Right ventricle myocardium inferior (tissue), 1 donor: ENCODE measurements around the gene ESR1. TPM values are rescaled to one million over a fixed set of nuclear protein-coding genes. Genes with fewer than 3 reads are reported as not detected.
"Not testable (repeated sequence)": the region's sequence is repeated elsewhere in the genome, so short reads cannot be mapped to it uniquely, and the experiment has no call there.

Experiments used
- ATAC-seq: fragments of 200-7000 bp; cut with Tn5 transposase; one replicate; pipeline ENCODE4 v1.9.1; 2020; ENCODE audit warnings: mild to moderate bottlenecking, moderate library complexity
- DNase-seq: peaks from one replicate; pipeline ENCODE4 v3.0.0; 2021; ENCODE audit errors: missing footprints
- intact Hi-C: fragments of 100-400 bp; cut with DNase I; formaldehyde crosslinking; loops from one replicate; pipeline ENCODE4 v1.11.0; 2022
- total RNA-seq: library from RNA; stranded (reverse); fragmentation: NEBNext Ultra II Directional; extraction: Animal tissue kit (Norgen Biotek cat#: 25700); gene quantifications from one replicate; pipeline ENCODE4 v1.2.1, GENCODE V29; 2021
- donor health status: DM: no; HTN: yes; CAD: no; lungs with severe emphysema.

Gene ESR1
- total RNA-seq, 1 donor from 2014 or later: 1.4 TPM

- DNase-seq (no peak), ATAC-seq (no peak)
- intact Hi-C loops: no loop called here
Observed at GRCh38 chr6:151870375-151870774, 62.9 kb downstream of the ESR1 start.

DNA sequence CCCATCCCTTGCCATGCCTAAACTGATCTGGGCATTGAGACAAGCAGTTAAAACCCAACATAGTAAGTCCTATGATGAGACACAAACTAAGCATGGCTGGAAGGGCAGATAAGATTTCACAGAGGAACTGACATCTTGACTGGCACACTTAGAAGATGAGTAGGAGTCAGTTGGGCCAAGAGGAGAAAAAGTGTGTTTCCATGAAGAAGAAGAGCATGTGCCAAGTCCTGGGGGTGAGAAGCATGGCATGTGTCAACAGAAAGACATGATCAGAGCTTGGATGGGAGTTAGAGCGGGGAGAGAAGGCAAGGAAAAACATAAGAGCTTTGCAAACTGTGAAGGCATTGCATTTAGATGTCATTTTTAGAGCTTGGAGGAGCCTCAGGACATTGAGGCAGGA, 68.0 kb downstream of the ESR1 start:
- ATAC-seq: no peak
- intact Hi-C loops: no loop called here
- DNase-seq: no peak

- DNase-seq (no peak), ATAC-seq (no peak)
- intact Hi-C loops: no loop called here
Observed at GRCh38 chr6:151876122-151876521, 68.6 kb downstream of the ESR1 start.

DNA sequence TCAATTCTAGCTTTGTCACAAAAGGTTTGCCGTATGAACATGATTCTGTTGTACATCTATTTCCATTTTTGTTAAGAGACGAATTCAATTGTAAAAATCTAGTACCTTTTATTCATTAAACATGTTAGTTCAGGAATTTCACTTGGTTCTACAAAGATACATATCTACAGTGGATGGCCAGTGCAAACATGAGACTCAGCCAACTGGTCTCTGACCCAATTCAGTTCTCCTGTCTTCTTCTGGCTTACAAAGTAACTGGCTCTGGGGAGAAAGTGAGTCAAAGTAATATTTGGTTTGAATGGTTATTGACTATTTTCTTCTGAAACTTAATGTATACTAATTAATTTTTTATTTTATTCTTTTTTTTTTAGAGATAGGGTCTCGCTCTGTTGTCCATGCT, 70.0 kb downstream of the ESR1 start:
- intact Hi-C loops: no loop called here
- DNase-seq: no peak
- ATAC-seq: no peak

- intact Hi-C loops: no loop called here
- ATAC-seq (no peak), DNase-seq (no peak)
Observed at GRCh38 chr6:151881231-151881630, 73.7 kb downstream of the ESR1 start.

DNA sequence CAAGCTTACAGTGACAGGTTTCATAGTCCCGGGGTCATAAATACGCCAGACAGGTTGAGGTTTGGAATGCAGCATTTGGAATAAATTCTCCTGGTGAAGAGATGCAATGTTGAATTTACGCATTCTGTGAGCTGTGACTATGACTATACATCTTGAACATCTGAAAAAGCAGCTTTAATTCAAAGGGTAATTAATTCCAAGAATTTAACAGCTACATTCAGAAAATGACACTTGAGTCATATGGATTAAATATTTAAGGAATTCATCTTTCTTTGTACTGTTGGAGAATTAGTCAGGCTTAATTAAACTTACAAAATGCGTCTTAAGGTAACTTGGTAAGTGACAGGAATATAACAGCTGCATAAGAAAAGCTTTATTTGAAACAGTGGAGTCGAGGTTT, 74.7 kb downstream of the ESR1 start:
- ATAC-seq (no peak), DNase-seq (no peak)
- intact Hi-C loops: no loop called here

GRCh38 chr6:151885234-151885633, 77.8 kb downstream of the ESR1 start:
- DNase-seq: no peak
- intact Hi-C loops: no loop called here
- no peak for ATAC-seq

GRCh38 chr6:151891524-151891923, 84.0 kb downstream of the ESR1 start:
- intact Hi-C loops: no loop called here
- DNase-seq (no peak), ATAC-seq (no peak)

DNA sequence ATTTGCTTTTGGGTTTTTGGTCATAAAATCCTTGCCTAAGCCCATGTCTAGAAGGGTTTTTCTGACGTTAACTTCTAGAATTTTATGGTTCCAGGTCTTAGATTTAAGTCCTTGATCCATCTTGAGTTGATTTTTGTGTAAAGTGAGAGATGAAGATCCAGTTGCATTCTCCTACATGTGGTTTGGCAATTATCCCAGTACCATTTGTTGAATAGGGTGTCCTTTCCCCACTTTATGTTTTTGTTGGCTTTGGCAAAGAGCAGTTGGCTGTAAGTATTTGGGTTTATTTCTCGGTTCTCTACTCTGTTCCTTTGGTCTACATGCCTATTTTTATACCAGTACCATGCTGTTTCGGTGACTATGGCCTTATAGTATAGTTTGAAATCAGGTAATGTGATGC, 86.9 kb downstream of the ESR1 start:
- DNase-seq, intact Hi-C loops, ATAC-seq: not testable (repeated sequence)

DNA sequence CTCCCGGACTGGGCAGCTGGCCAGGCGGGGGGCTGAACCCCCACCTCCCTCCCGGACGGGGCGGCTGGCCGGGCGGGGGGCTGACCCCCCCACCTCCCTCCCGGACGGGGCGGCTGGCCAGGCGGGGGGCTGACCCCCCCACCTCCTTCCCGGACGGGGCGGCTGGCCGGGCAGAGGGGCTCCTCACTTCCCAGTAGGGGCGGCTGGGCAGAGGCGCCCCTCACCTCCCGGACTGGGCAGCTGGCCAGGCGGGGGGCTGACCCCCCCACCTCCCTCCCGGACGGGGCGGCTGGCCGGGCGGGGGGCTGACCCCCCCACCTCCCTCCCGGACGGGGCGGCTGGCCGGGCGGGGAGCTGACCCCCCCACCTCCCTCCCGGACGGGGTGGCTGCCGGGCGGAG, 91.7 kb downstream of the ESR1 start:
- ATAC-seq, DNase-seq, intact Hi-C loops: not testable (repeated sequence)

GRCh38 chr6:151899796-151900195, 92.3 kb downstream of the ESR1 start:
- DNase-seq, ATAC-seq: not testable (repeated sequence)
- intact Hi-C loops: loop anchor here (10.0 kb wide), 1 partner anchor 75 kb away; no protein-coding TSS in a partner anchor

DNA sequence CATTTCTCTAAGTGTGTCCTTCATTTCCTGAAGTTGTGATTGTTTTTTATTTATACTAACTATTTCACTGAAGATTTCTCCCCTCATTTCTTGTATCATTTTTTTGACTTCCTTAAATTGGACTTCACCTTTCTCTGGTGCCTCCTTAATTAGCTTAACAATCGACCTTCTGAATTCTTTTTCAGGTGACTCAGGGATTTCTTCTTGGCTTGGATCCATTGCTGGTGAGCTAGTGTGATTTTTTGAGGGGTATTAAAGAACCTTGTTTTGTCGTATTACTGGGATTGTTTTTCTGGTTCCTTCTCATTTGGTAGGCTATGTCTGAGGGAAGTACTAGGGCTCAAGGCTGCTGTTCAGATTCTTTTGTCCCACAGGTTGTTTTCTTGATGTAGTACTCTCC, 92.8 kb downstream of the ESR1 start:
- DNase-seq (no peak), ATAC-seq (no peak)
- intact Hi-C loops: loop anchor here (10.0 kb wide), 1 partner anchor 75 kb away; no protein-coding TSS in a partner anchor

- no peak for ATAC-seq
- intact Hi-C loops: loop anchor here (10.0 kb wide), 1 partner anchor 76 kb away; no protein-coding TSS in a partner anchor
- DNase-seq: no peak
Observed at GRCh38 chr6:151901009-151901411, 93.5 kb downstream of the ESR1 start.

- intact Hi-C loops: loop anchor here (10.0 kb wide), 1 partner anchor 80 kb away; no protein-coding TSS in a partner anchor
- DNase-seq (no peak), ATAC-seq (no peak)
Observed at GRCh38 chr6:151904631-151905030, 97.1 kb downstream of the ESR1 start.

- no peak for DNase-seq
- intact Hi-C loops: loop anchor here (10.0 kb wide), 1 partner anchor 80 kb away; no protein-coding TSS in a partner anchor
- ATAC-seq: no peak
Observed at GRCh38 chr6:151905072-151905471, 97.6 kb downstream of the ESR1 start.

GRCh38 chr6:151905854-151906253, 98.4 kb downstream of the ESR1 start:
- intact Hi-C loops: loop anchor here (10.0 kb wide), 1 partner anchor 81 kb away; no protein-coding TSS in a partner anchor
- no peak for DNase-seq
- no peak for ATAC-seq

GRCh38 chr6:151911401-151911800, 103.9 kb downstream of the ESR1 start:
- intact Hi-C loops: no loop called here
- ATAC-seq: no peak

DNA sequence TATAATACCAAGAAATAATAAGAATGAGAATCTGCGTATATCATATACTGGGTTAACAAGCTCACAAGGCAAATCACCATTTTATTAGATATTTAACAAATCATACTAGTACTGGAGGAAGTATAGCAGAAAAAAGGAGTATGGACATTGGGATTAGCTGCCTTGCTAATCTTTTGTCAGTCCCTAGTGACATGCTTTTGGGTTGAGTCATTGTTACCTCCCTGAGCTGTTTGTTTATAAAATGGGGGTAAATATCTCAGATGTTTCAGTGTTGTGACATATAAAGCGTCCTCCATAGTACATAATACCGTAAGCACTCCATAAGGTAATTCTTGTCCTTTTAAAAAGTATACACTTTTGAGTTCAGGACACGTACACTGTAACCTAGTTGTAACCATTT, 107.0 kb downstream of the ESR1 start:
- intact Hi-C loops: no loop called here
- no peak for ATAC-seq
- DNase-seq: no peak

More at GRCh38 chr6:151911401-151911800, 103.9 kb downstream of the ESR1 start:
- no peak for DNase-seq

- ATAC-seq (no peak), DNase-seq (no peak)
- intact Hi-C loops: no loop called here
Observed at GRCh38 chr6:151916075-151916474, 108.6 kb downstream of the ESR1 start.

- intact Hi-C loops: no loop called here
Observed at GRCh38 chr6:151916680-151917164, 109.2 kb downstream of the ESR1 start.

More at GRCh38 chr6:151916680-151917164, 109.2 kb downstream of the ESR1 start:
- ATAC-seq: no peak
- DNase-seq: no peak
